HCT116 (cell line): ENCODE measurements around the gene ZNF543. TPM values are rescaled to one million over a fixed set of nuclear protein-coding genes. Genes with fewer than 3 reads are reported as not detected.
A peak's percentile ranks its signal among the peaks of the same experiment; 100 is the strongest.

Experiments used
- ATAC-seq: fragments of 200-7000 bp; cut with Tn5 transposase; 2 replicates; pipeline ENCODE4 v1.9.1; 2020; ENCODE audit warnings: mild to moderate bottlenecking, moderate library complexity
- BruUV-seq: library from RNA; stranded (reverse); fragments of 400-500 nt; replicated peaks from 2 replicates; lab custom pipeline; 2021; lab: Mats Ljungman, UMichigan
- CTCF ChIA-PET: fragments of 300-600 bp; sonication (Branson Sonifier 250); formaldehyde crosslinking; loops from one replicate; lab custom pipeline; 2021; ENCODE audit warnings: antibody characterized with exemption; lab: Charles Lee
- POLR2A ChIA-PET: fragments of 300-600, 350-600 bp; sonication (Branson Sonifier 250); formaldehyde crosslinking; loops from one replicate; lab custom pipeline; 2021; ENCODE audit warnings: antibody characterized with exemption; lab: Charles Lee
- RAD21 ChIA-PET, 2 experiments: fragments of 300-600 bp; sonication (Branson Sonifier 250); formaldehyde crosslinking; loops; one replicate each; lab custom pipeline; 2023; ENCODE audit warnings: low total read pairs in 2 of 2; ENCODE audit not compliant: uncharacterized antibody in 2 of 2, unreplicated experiment in 2 of 2, low non-redundant PET in 1 of 2; lab: Charles Lee
- DNase-seq: peaks from one replicate; pipeline ENCODE4 v3.0.0-alpha.2; 2010; ENCODE audit warnings: low read depth, low spot score
- H2AFZ ChIP-seq: fragments of 200-600 bp; shearing (Covaris generic), sonication (generic); 2 replicates; pipeline ENCODE4 v1.6.1; 2017; ENCODE audit warnings: low read depth, mixed run types, mixed read lengths, antibody characterized with exemption, low read length; ENCODE audit not compliant: poor library complexity, severe bottlenecking
- H3K27ac ChIP-seq: 2 replicates; pipeline ENCODE4 v1.5.1; 2012; ENCODE audit warnings: low read depth, low read length
- H3K27me3 ChIP-seq: fragments of 200-600 bp; sonication (generic); 2 replicates; pipeline ENCODE4 v1.6.1; 2016; ENCODE audit warnings: mixed run types, low read length, mixed read lengths; ENCODE audit not compliant: insufficient read depth
- H3K36me3 ChIP-seq, 2 experiments: fragments of 200-500 bp in 1 of 2; fragments of 200-600 bp in 1 of 2; sonication (Bioruptor generic) in 1 of 2; sonication (generic) in 1 of 2; 2 replicates each; pipeline versions ENCODE4 v1.5.1 to v1.6.1; 2014 to 2016; ENCODE audit warnings: low read length in 2 of 2, inconsistent platforms in 1 of 2, mixed read lengths in 1 of 2, mixed run types in 1 of 2; ENCODE audit not compliant: insufficient read depth in 2 of 2, control insufficient read depth in 1 of 2
- H3K4me1 ChIP-seq, 2 experiments: fragments of 200-600 bp in 1 of 2; sonication (generic) in 1 of 2; 2 replicates each; pipeline versions ENCODE4 v1.5.1 to v1.6.1; 2012 to 2017; ENCODE audit warnings: low read length in 2 of 2, inconsistent platforms in 1 of 2, mild to moderate bottlenecking in 1 of 2, mixed read lengths in 1 of 2, mixed run types in 1 of 2, moderate library complexity in 1 of 2; ENCODE audit not compliant: insufficient read depth in 2 of 2, control insufficient read depth in 1 of 2
- H3K4me2 ChIP-seq: fragments of 200-600 bp; sonication (generic); 2 replicates; pipeline ENCODE4 v1.6.1; 2017; ENCODE audit warnings: mixed run types, low read length, mixed read lengths
- H3K4me3 ChIP-seq, 2 experiments: fragments of 200-600 bp in 1 of 2; sonication (generic) in 1 of 2; replicated peaks in 1 of 2; 2 replicates each; pipeline ENCODE4 v1.5.1; 2011 to 2016; ENCODE audit warnings: low read length in 2 of 2, control low read depth in 1 of 2, low read depth in 1 of 2, mild to moderate bottlenecking in 1 of 2, mixed read lengths in 1 of 2, mixed run types in 1 of 2
- H3K79me2 ChIP-seq: fragments of 200-600 bp; sonication (generic); 2 replicates; pipeline ENCODE4 v1.6.1; 2017; ENCODE audit warnings: mild to moderate bottlenecking, mixed run types, low read length, moderate library complexity, mixed read lengths; ENCODE audit not compliant: insufficient read depth
- H3K9ac ChIP-seq: fragments of 200-600 bp; sonication (generic); 2 replicates; pipeline ENCODE4 v1.6.1; 2016; ENCODE audit warnings: low read length, mixed read lengths
- H3K9me2 ChIP-seq: fragments of 200-600 bp; sonication (generic), shearing (Covaris generic); 2 replicates; pipeline ENCODE4 v1.6.1; 2017; ENCODE audit warnings: mixed run types, mild to moderate bottlenecking, moderate library complexity; ENCODE audit not compliant: insufficient read depth
- H3K9me3 ChIP-seq, 2 experiments: fragments of 200-500 bp in 1 of 2; fragments of 200-600 bp in 1 of 2; sonication (Bioruptor generic) in 1 of 2; sonication (generic) in 1 of 2; 2 replicates each; pipeline ENCODE4 v1.6.1; 2014 to 2017; ENCODE audit warnings: low read length in 2 of 2, mixed read lengths in 2 of 2, inconsistent platforms in 1 of 2, low read depth in 1 of 2, mild to moderate bottlenecking in 1 of 2, mixed run types in 1 of 2, moderate library complexity in 1 of 2; ENCODE audit not compliant: control insufficient read depth in 1 of 2, insufficient read depth in 1 of 2
- H4K20me1 ChIP-seq: fragments of 200-600 bp; sonication (generic), shearing (Covaris generic); 2 replicates; pipeline ENCODE4 v1.6.1; 2017; ENCODE audit warnings: mixed run types, mild to moderate bottlenecking, moderate library complexity; ENCODE audit not compliant: insufficient read depth
- EGR1 ChIP-seq: IDR thresholded peaks from 2 replicates; pipeline ENCODE4 v1.6.1; 2012; ENCODE audit warnings: low read depth
- FOSL1 ChIP-seq: IDR thresholded peaks from 2 replicates; pipeline ENCODE4 v1.6.1; 2012; ENCODE audit warnings: low read depth
- POLR2A ChIP-seq: IDR thresholded peaks from 2 replicates; pipeline ENCODE4 v1.7.0; 2011; ENCODE audit warnings: borderline replicate concordance; ENCODE audit not compliant: insufficient read depth, insufficient read length; ENCODE audit errors: extremely low read depth
- RAD21 ChIP-seq: IDR thresholded peaks from 2 replicates; pipeline ENCODE4 v1.6.1; 2012; ENCODE audit warnings: low read depth, mild to moderate bottlenecking
- SIN3A ChIP-seq: IDR thresholded peaks from 2 replicates; pipeline ENCODE4 v1.6.1; 2012; ENCODE audit warnings: low read depth
- SP1 ChIP-seq: IDR thresholded peaks from 2 replicates; pipeline ENCODE4 v1.6.1; 2012; ENCODE audit warnings: low read depth
- SRF ChIP-seq: IDR thresholded peaks from 2 replicates; pipeline ENCODE4 v1.6.1; 2012; ENCODE audit warnings: low read depth
- YY1 ChIP-seq: IDR thresholded peaks from 2 replicates; pipeline ENCODE4 v1.6.1; 2011; ENCODE audit warnings: low read length, low read depth, moderate library complexity, mild to moderate bottlenecking; ENCODE audit not compliant: insufficient replicate concordance; ENCODE audit errors: extremely low read depth
- intact Hi-C: fragments of 100-400 bp; cut with micrococcal nuclease; formaldehyde crosslinking; loops from 2 replicates; pipeline ENCODE4 v1.10.0; 2022
- total RNA-seq: library from RNA; stranded (reverse); gene quantifications from one replicate; pipeline ENCODE4 v1.2.1, GENCODE V29; 2021; ENCODE audit not compliant: unreplicated experiment
- TF ChIP-seq, protein P1 (sequence below): IDR thresholded peaks from 2 replicates; pipeline ENCODE4 v1.6.1; 2012; ENCODE audit warnings: low read depth
- TF ChIP-seq, protein P2 (sequence below): IDR thresholded peaks from 2 replicates; pipeline ENCODE4 v1.6.1; 2012

Gene ZNF543
- total RNA-seq, 1 experiment from 2014 or later = 7.6 TPM

DNA sequence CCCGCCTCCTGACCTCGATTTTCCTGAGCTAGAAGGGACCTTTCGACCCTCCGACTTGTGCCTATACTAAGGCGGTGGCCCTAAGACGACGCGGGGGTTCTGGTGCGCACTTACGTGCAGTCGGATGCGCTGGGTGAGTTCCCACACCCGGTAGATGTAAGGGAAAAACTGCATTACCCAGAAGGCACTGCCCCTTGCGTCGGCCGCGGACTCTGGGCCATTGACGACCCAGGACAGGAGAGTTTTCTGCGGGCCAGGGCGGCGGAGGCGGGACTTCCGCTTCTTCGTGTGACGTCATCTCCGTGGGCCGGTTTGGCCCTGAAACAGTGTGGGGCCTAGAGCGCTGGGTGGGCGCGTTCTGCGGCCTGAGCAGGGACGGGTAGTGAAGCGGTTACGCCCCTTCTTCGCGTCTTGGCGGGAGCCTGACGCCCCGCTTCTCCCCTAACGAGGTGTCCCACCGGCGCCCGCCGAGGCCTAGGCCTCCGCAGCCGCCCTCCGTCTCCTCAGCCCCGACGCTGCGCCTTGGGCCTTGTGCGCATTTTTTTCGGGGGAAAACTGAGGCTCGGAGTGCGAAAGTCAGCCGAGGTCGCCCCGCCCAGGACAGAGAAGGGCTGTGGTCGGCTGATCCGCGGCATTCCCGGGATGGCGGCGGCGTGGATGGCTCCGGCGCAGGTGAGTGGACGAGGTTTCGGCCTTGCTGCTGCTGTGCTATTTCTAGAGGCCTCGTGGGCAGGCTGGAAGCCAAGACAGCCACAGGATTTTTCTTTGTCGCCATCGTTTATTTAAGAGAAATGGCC is 39.9 kb upstream of the ZNF543 start, which contains the start of gene ZNF460 (continued):
- TF ChIP-seq, protein P1, sequence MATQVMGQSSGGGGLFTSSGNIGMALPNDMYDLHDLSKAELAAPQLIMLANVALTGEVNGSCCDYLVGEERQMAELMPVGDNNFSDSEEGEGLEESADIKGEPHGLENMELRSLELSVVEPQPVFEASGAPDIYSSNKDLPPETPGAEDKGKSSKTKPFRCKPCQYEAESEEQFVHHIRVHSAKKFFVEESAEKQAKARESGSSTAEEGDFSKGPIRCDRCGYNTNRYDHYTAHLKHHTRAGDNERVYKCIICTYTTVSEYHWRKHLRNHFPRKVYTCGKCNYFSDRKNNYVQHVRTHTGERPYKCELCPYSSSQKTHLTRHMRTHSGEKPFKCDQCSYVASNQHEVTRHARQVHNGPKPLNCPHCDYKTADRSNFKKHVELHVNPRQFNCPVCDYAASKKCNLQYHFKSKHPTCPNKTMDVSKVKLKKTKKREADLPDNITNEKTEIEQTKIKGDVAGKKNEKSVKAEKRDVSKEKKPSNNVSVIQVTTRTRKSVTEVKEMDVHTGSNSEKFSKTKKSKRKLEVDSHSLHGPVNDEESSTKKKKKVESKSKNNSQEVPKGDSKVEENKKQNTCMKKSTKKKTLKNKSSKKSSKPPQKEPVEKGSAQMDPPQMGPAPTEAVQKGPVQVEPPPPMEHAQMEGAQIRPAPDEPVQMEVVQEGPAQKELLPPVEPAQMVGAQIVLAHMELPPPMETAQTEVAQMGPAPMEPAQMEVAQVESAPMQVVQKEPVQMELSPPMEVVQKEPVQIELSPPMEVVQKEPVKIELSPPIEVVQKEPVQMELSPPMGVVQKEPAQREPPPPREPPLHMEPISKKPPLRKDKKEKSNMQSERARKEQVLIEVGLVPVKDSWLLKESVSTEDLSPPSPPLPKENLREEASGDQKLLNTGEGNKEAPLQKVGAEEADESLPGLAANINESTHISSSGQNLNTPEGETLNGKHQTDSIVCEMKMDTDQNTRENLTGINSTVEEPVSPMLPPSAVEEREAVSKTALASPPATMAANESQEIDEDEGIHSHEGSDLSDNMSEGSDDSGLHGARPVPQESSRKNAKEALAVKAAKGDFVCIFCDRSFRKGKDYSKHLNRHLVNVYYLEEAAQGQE = no peak
- TF ChIP-seq SP1 (peak; percentile 74), POLR2A (peak; percentile 20), RAD21 (no peak), YY1 (peak; percentile 78), SIN3A (peak; percentile 45), EGR1 (0 out of 2 replicates have a peak, but pooled peaks have one; percentile 36), FOSL1 (no peak)
- TF ChIP-seq, protein P2, sequence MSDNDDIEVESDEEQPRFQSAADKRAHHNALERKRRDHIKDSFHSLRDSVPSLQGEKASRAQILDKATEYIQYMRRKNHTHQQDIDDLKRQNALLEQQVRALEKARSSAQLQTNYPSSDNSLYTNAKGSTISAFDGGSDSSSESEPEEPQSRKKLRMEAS = no peak; the same call in 1 of the 2 replicates

DNA sequence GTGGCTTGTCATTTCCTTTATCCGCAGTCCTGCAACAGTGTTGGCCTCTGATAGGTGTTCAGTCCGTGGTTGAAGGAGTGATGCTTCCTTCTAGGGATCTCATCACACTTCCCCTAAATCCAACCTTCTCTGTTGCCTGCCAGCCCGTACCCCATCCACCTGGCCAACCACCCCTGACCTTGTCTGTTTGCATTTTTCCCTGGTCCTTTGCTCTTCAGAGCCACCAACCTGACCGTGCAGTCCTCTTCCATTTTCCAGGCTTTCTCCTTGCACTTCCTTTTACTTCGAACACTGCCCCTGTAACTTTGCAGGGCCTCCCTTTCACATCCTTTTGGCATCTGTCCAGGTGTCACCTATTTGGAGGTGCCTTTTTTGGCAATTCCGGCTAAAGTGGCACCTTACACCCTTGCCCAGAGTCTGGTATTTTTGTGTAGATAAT is 39.3 kb upstream of the ZNF543 start:
- CTCF ChIA-PET = no interaction called here
- TSS peak; percentile 36 for BruUV-seq

More for the DNA sequence above, 39.3 kb upstream of the ZNF543 start:
- DNase-seq = no peak
- Histone ChIP-seq H3K9me2 (no peaks in the 10 kb centered on the region), H3K27ac (peak overlapping the region; percentile 93), H3K9me3 (no peaks in the 10 kb centered on the region), H3K4me3 (peak overlapping the region; percentile 99), H3K9ac (peak overlapping the region; percentile 95), H3K4me1 (peaks cover 9 to 23% of the 10 kb centered on the region in 2 experiments), H2AFZ (no peak overlapping the region), H3K79me2 (peaks cover 65% of the 10 kb centered on the region), H4K20me1 (no peaks in the 10 kb centered on the region), H3K4me2 (peak overlapping the region; percentile 99), H3K36me3 (peaks cover 15 to 35% of the 10 kb centered on the region in 2 experiments), H3K27me3 (no peaks in the 10 kb centered on the region)
- no peak for TF ChIP-seq EGR1
- TF ChIP-seq SRF = peak; percentile 86
- intact Hi-C loops = loop anchor here (1.0 kb wide), 1 partner anchor 41 kb away; the partner anchor contains the start of gene ZNF805
- ChIA-PET RAD21 (no interaction called here), POLR2A (no interaction called here)
- no peak for ATAC-seq
